PFSK-1 (cell line): ENCODE results near the gene INO80D.

Experiments
- FOXP2 ChIP-seq: optimal IDR thresholded peaks from 2 replicates; pipeline ENCODE3; 2011; ENCODE audit warnings: borderline replicate concordance, control low read depth, inconsistent platforms; ENCODE audit not compliant: insufficient read depth; ENCODE audit errors: extremely low read length, extremely low read depth
- POLR2AphosphoS5 ChIP-seq: IDR thresholded peaks from 2 replicates; pipeline ENCODE4 v1.6.1; 2012; ENCODE audit warnings: low read depth, mild to moderate bottlenecking, control low read depth, low read length, moderate library complexity
- SIN3A ChIP-seq: IDR thresholded peaks from 2 replicates; pipeline ENCODE4 v1.6.1; 2012; ENCODE audit warnings: mild to moderate bottlenecking, low read length, moderate library complexity, borderline replicate concordance; ENCODE audit not compliant: insufficient read depth
- TAF1 ChIP-seq: IDR thresholded peaks from 2 replicates; pipeline ENCODE4 v1.6.1; 2012; ENCODE audit warnings: low read length, control low read depth, borderline replicate concordance; ENCODE audit not compliant: insufficient read depth
- TF ChIP-seq, protein P1 (sequence below), 2 experiments: IDR thresholded peaks; 2 replicates each; pipeline versions ENCODE4 v1.6.1 to v1.8.0; 2011 to 2012; ENCODE audit warnings: low read depth in 2 of 2, low read length in 2 of 2, control low read depth in 1 of 2, inconsistent platforms in 1 of 2, mild to moderate bottlenecking in 1 of 2, moderate library complexity in 1 of 2; ENCODE audit not compliant: insufficient read depth in 1 of 2

Gene INO80D

GRCh38 chr2:205959521-205959920 is 126.5 kb downstream of the INO80D start:
- TF ChIP-seq FOXP2 (no peak), POLR2AphosphoS5 (no peak), SIN3A (no peak), TAF1 (no peak)
- TF ChIP-seq, protein P1, sequence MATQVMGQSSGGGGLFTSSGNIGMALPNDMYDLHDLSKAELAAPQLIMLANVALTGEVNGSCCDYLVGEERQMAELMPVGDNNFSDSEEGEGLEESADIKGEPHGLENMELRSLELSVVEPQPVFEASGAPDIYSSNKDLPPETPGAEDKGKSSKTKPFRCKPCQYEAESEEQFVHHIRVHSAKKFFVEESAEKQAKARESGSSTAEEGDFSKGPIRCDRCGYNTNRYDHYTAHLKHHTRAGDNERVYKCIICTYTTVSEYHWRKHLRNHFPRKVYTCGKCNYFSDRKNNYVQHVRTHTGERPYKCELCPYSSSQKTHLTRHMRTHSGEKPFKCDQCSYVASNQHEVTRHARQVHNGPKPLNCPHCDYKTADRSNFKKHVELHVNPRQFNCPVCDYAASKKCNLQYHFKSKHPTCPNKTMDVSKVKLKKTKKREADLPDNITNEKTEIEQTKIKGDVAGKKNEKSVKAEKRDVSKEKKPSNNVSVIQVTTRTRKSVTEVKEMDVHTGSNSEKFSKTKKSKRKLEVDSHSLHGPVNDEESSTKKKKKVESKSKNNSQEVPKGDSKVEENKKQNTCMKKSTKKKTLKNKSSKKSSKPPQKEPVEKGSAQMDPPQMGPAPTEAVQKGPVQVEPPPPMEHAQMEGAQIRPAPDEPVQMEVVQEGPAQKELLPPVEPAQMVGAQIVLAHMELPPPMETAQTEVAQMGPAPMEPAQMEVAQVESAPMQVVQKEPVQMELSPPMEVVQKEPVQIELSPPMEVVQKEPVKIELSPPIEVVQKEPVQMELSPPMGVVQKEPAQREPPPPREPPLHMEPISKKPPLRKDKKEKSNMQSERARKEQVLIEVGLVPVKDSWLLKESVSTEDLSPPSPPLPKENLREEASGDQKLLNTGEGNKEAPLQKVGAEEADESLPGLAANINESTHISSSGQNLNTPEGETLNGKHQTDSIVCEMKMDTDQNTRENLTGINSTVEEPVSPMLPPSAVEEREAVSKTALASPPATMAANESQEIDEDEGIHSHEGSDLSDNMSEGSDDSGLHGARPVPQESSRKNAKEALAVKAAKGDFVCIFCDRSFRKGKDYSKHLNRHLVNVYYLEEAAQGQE (IDR thresholded peaks at IDR 0.05; ENCODE audit: insufficient read depth in 1 of 2, low read depth in 2 of 2, low read length in 2 of 2) = no peak

GRCh38 chr2:205957452-205958154 is 128.4 kb downstream of the INO80D start:
- TF ChIP-seq TAF1 = no peak
- TF ChIP-seq POLR2AphosphoS5 = no peak
- no peak for TF ChIP-seq FOXP2

DNA sequence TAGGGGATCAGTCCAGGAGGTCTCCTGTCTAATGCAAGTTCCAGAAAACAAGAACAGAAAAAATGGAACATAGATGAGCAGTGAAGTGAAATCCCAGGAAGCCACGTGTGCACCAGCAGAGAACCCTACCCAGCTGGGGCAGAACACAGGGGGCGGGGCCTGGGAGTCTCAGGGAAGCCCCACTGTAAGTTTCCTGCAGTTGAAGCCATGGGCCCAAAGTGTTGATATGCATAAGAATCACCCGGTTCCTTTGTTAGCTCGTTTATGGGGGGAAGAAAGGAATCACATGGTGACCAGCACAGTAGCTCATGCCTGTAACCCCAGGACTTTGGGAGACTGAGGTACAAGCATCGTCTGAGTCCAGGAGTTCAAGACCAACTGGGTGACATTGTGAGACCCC is 131.3 kb downstream of the INO80D start:
- no peak for TF ChIP-seq SIN3A
- no peak for TF ChIP-seq POLR2AphosphoS5
- no peak for TF ChIP-seq FOXP2
- TF ChIP-seq TAF1 = no peak
- TF ChIP-seq, protein P1 (IDR thresholded peaks at IDR 0.05; ENCODE audit: insufficient read depth in 1 of 2, low read depth in 2 of 2, low read length in 2 of 2) = no peak

GRCh38 chr2:205952282-205952681 is 133.7 kb downstream of the INO80D start:
- no peak for TF ChIP-seq POLR2AphosphoS5
- no peak for TF ChIP-seq SIN3A

DNA sequence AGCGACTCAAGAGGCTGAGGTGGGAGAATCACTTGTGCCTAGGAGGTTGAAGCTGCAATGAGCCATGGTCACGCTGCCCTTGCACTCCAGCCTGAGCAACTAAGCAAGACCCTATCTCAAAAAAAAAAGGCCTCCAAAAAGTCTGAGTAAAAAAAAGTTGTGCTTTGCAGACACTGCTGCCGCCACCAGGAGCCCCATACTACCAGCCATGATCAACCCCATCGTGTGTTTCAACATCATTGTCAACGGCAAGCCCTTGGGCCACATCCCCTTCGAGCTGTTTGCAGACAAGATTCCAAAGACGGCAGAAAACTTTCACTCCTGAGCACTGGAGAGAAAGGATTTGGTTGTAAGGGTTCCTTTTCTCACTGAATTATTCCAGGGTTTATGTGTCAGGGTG is 137.1 kb downstream of the INO80D start:
- no peak for TF ChIP-seq SIN3A

- TF ChIP-seq, protein P1 (IDR thresholded peaks at IDR 0.05; ENCODE audit: insufficient read depth in 1 of 2, low read depth in 2 of 2, low read length in 2 of 2) = no peak
- no peak for TF ChIP-seq TAF1
- TF ChIP-seq FOXP2 = no peak
- TF ChIP-seq SIN3A = no peak
- no peak for TF ChIP-seq POLR2AphosphoS5
Measured at GRCh38 chr2:205948496-205948837, 137.5 kb downstream of the INO80D start.
